ENCODE data around the gene VASH2.

- TF ChIP-seq POLR2A (IDR thresholded peaks at IDR 0.05), result no peak
- TF ChIP-seq CTCF (IDR thresholded peaks at IDR 0.05 in 4 of 5, conservative IDR thresholded peaks at IDR 0.05 in 1 of 5), result no peak
These were observed 44.6 kb downstream of the VASH2 start for GRCh38 chr1:212994926-212995325.

Data from gastrocnemius medialis (tissue), 4 donors.